HEK293 (cell line): ENCODE data around the gene AK8.
"Not testable (repeated sequence)": the region's sequence is repeated elsewhere in the genome, so short reads cannot be mapped to it uniquely, and the experiment has no call there.

ENCODE experiments used
- CTCF ChIA-PET: fragments of 350-600 bp; formaldehyde crosslinking; extraction: SDS; loops from one replicate; lab custom pipeline; 2021; ENCODE audit warnings: antibody characterized with exemption; lab: Yijun Ruan, JAX
- POLR2A ChIA-PET: fragments of 300-600 bp; formaldehyde crosslinking; extraction: SDS; loops from one replicate; lab custom pipeline; 2020; ENCODE audit warnings: antibody characterized with exemption, inconsistent platforms; lab: Yijun Ruan, JAX
- H3K27ac ChIP-seq: fragments of 200-500 bp; sonication (Bioruptor generic); 2 replicates; pipeline ENCODE4 v1.5.1; 2014; ENCODE audit warnings: low read depth, low read length, control low read depth, inconsistent platforms; ENCODE audit errors: extremely low read depth
- H3K36me3 ChIP-seq, 2 experiments: fragments of 200-500 bp in 1 of 2; sonication (Bioruptor generic) in 1 of 2; 1 replicate in 1 of 2; 2 replicates in 1 of 2; pipeline ENCODE4 v1.5.1; 2014 to 2017; ENCODE audit warnings: inconsistent platforms in 2 of 2, low read length in 2 of 2; ENCODE audit not compliant: control insufficient read depth in 2 of 2, insufficient read depth in 1 of 2
- H3K4me1 ChIP-seq: fragments of 200-500 bp; sonication (Bioruptor generic); 2 replicates; pipeline ENCODE4 v1.5.1; 2014; ENCODE audit warnings: mild to moderate bottlenecking, low read length, inconsistent platforms; ENCODE audit not compliant: control insufficient read depth, insufficient read depth
- H3K4me3 ChIP-seq: 2 replicates; pipeline ENCODE4 v1.5.1; 2011; ENCODE audit warnings: low read depth, mild to moderate bottlenecking, control low read depth, low read length, moderate library complexity
- H3K9me3 ChIP-seq: fragments of 200-500 bp; sonication (Bioruptor generic); 2 replicates; pipeline ENCODE4 v1.5.1; 2014; ENCODE audit warnings: low read depth, low read length, inconsistent platforms; ENCODE audit not compliant: control insufficient read depth, insufficient read depth
- EGR2 ChIP-seq: fragments of 450-650 bp; formaldehyde crosslinking; IDR thresholded peaks from 2 replicates; pipeline ENCODE4 v1.5.1; 2016; ENCODE audit warnings: low read depth, missing biosample characterization, missing genetic modification characterization
- GLIS2 ChIP-seq: fragments of 450-650 bp; formaldehyde crosslinking; IDR thresholded peaks from 2 replicates; pipeline ENCODE4 v1.5.1; 2016; ENCODE audit warnings: missing biosample characterization, missing genetic modification characterization
- HOXD13 ChIP-seq: sonication (generic); formaldehyde crosslinking; IDR thresholded peaks from 2 replicates; pipeline ENCODE4 v1.8.0; 2022; ENCODE audit warnings: missing genetic modification reagents, borderline replicate concordance
- KLF17 ChIP-seq: fragments of 450-650 bp; formaldehyde crosslinking; IDR thresholded peaks from 2 replicates; pipeline ENCODE4 v1.5.1; 2016; ENCODE audit warnings: missing biosample characterization, missing genetic modification characterization
- OVOL3 ChIP-seq: fragments of 450-650 bp; formaldehyde crosslinking; IDR thresholded peaks from 2 replicates; pipeline ENCODE4 v1.5.1; 2016; ENCODE audit warnings: missing biosample characterization, missing genetic modification characterization
- SALL2 ChIP-seq: fragments of 450-650 bp; formaldehyde crosslinking; IDR thresholded peaks from 2 replicates; pipeline ENCODE4 v1.5.0; 2017; ENCODE audit warnings: missing biosample characterization, mild to moderate bottlenecking, missing genetic modification characterization, borderline replicate concordance
- SETDB1 ChIP-seq: IDR thresholded peaks from one replicate; pipeline ENCODE4 v1.6.1; 2017; ENCODE audit warnings: mild to moderate bottlenecking, low read length, moderate library complexity, mixed read lengths; ENCODE audit not compliant: insufficient read length
- ZBTB6 ChIP-seq: fragments of 450-650 bp; formaldehyde crosslinking; IDR thresholded peaks from 2 replicates; pipeline ENCODE4 v1.5.1; 2017; ENCODE audit warnings: missing biosample characterization, missing genetic modification characterization
- ZNF10 ChIP-seq: fragments of 450-650 bp; formaldehyde crosslinking; IDR thresholded peaks from 2 replicates; pipeline ENCODE4 v1.5.1; 2017; ENCODE audit warnings: missing biosample characterization, missing genetic modification characterization
- ZNF114 ChIP-seq: fragments of 450-650 bp; formaldehyde crosslinking; IDR thresholded peaks from 2 replicates; pipeline ENCODE4 v1.5.0; 2017; ENCODE audit warnings: missing biosample characterization, missing genetic modification characterization
- ZNF121 ChIP-seq: fragments of 450-650 bp; formaldehyde crosslinking; IDR thresholded peaks from 2 replicates; pipeline ENCODE4 v1.5.1; 2016; ENCODE audit warnings: missing biosample characterization, missing genetic modification characterization
- ZNF155 ChIP-seq: fragments of 450-650 bp; formaldehyde crosslinking; IDR thresholded peaks from 2 replicates; pipeline ENCODE4 v1.5.1; 2016; ENCODE audit warnings: missing biosample characterization, missing genetic modification characterization
- ZNF202 ChIP-seq: fragments of 450-650 bp; formaldehyde crosslinking; IDR thresholded peaks from 2 replicates; pipeline ENCODE4 v1.5.1; 2016; ENCODE audit warnings: missing biosample characterization, missing genetic modification characterization, borderline replicate concordance
- ZNF24 ChIP-seq: fragments of 450-650 bp; formaldehyde crosslinking; IDR thresholded peaks from 2 replicates; pipeline ENCODE4 v1.5.1; 2016; ENCODE audit warnings: missing biosample characterization, missing genetic modification characterization
- ZNF324 ChIP-seq: fragments of 450-650 bp; formaldehyde crosslinking; IDR thresholded peaks from 2 replicates; pipeline ENCODE4 v1.5.1; 2016; ENCODE audit warnings: missing biosample characterization, missing genetic modification characterization
- ZNF404 ChIP-seq: fragments of 450-650 bp; formaldehyde crosslinking; IDR thresholded peaks from 2 replicates; pipeline ENCODE4 v1.5.1; 2017; ENCODE audit warnings: missing biosample characterization, missing genetic modification characterization
- ZNF555 ChIP-seq: fragments of 450-650 bp; formaldehyde crosslinking; conservative IDR thresholded peaks from 2 replicates; pipeline ENCODE4 v1.5.1; 2017; ENCODE audit warnings: missing biosample characterization, mild to moderate bottlenecking, missing genetic modification characterization, inconsistent platforms
- ZNF571 ChIP-seq: fragments of 450-650 bp; formaldehyde crosslinking; IDR thresholded peaks from 2 replicates; pipeline ENCODE4 v1.5.0; 2017; ENCODE audit warnings: missing biosample characterization, missing genetic modification characterization
- ZNF596 ChIP-seq: fragments of 450-650 bp; IDR thresholded peaks from 2 replicates; pipeline ENCODE4 v1.5.0; 2018; ENCODE audit warnings: missing biosample characterization, mild to moderate bottlenecking, missing genetic modification characterization, moderate library complexity
- ZNF670 ChIP-seq: fragments of 450-650 bp; formaldehyde crosslinking; IDR thresholded peaks from 2 replicates; pipeline ENCODE4 v1.5.1; 2016; ENCODE audit warnings: missing biosample characterization, missing genetic modification characterization, low read depth
- ZNF777 ChIP-seq: fragments of 450-650 bp; formaldehyde crosslinking; IDR thresholded peaks from 2 replicates; pipeline ENCODE4 v1.5.1; 2017; ENCODE audit warnings: missing biosample characterization, missing genetic modification characterization, borderline replicate concordance
- ZNF792 ChIP-seq: fragments of 450-650 bp; formaldehyde crosslinking; IDR thresholded peaks from 2 replicates; pipeline ENCODE4 v1.5.1; 2016; ENCODE audit warnings: missing biosample characterization, missing genetic modification characterization
- ZSCAN18 ChIP-seq: fragments of 450-650 bp; formaldehyde crosslinking; IDR thresholded peaks from 2 replicates; pipeline ENCODE4 v1.5.1; 2016; ENCODE audit warnings: missing biosample characterization, missing genetic modification characterization

Gene AK8

GRCh38 chr9:132771752-132772151 is 106.3 kb downstream of the AK8 start:
- H3K27ac ChIP-seq, POLR2A ChIA-PET, H3K4me1 ChIP-seq, CTCF ChIA-PET, H3K36me3 ChIP-seq, H3K9me3 ChIP-seq, H3K4me3 ChIP-seq: not testable (repeated sequence)
- peak; percentile 17; the same call in 1 of the 2 replicates for TF ChIP-seq EGR2 (tag by site-specific recombination)

GRCh38 chr9:132770770-132771310 is 107.2 kb downstream of the AK8 start:
- Histone ChIP-seq H3K4me3 (no peak overlapping the region), H3K27ac (no peak overlapping the region), H3K36me3 (no peaks in the 10 kb centered on the region), H3K9me3 (no peaks in the 10 kb centered on the region), H3K4me1 (no peaks in the 10 kb centered on the region)
- ChIA-PET POLR2A (no interaction called here), CTCF (no interaction called here)
- TF ChIP-seq SETDB1 = no peak
- TF ChIP-seq ZNF777 (tag by site-specific recombination) = no peak
- TF ChIP-seq ZNF571 = no peak
- no peak for TF ChIP-seq ZNF555
- TF ChIP-seq OVOL3 (tag by site-specific recombination) = no peak
- TF ChIP-seq ZNF404 (tag by site-specific recombination) = no peak
- TF ChIP-seq ZNF24 (tag by site-specific recombination) = no peak
- no peak for TF ChIP-seq ZNF792 (tag by site-specific recombination)
- no peak for TF ChIP-seq ZSCAN18 (tag by site-specific recombination)
- no peak for TF ChIP-seq ZNF10 (tag by site-specific recombination)

- no peaks in the 10 kb centered on the region for H3K9me3 ChIP-seq
- ChIA-PET POLR2A (interaction anchor here (0.7 kb wide), 1 partner anchor 135 kb away, joined by 6 read pairs; no protein-coding TSS in a partner anchor), CTCF (interaction anchor here (0.6 to 1.1 kb wide), 3 partner anchors 11 to 29 kb away, joined by 3 to 6 read pairs (median 3); no protein-coding TSS in a partner anchor)
- H3K4me1 ChIP-seq = no peaks in the 10 kb centered on the region
- TF ChIP-seq ZNF202 (tag by site-specific recombination) (no peak), ZNF114 (no peak), SALL2 (tag by site-specific recombination) (no peak), ZNF155 (no peak), OVOL3 (tag by site-specific recombination) (no peak), ZNF670 (tag by site-specific recombination) (no peak), GLIS2 (no peak), HOXD13 (CRISPR knock-in tag) (no peak), ZNF121 (tag by site-specific recombination) (no peak), ZBTB6 (tag by site-specific recombination) (no peak), ZNF596 (no peak), KLF17 (tag by site-specific recombination) (no peak), ZNF324 (tag by site-specific recombination) (no peak)
- no peaks in the 10 kb centered on the region for H3K36me3 ChIP-seq
- H3K27ac ChIP-seq = no peak overlapping the region
- H3K4me3 ChIP-seq = no peak overlapping the region
Measured at GRCh38 chr9:132769906-132770769, 107.9 kb downstream of the AK8 start.
